Measurements from ENCODE around the gene KIF25. TPM values are rescaled to one million over a fixed set of nuclear protein-coding genes. Genes with fewer than 3 reads are reported as not detected.

The KIF25 gene
- total and polyA plus RNA-seq, 11 donors = 0.11 to 0.29 (median 0.16) TPM; not detected in 5

GRCh38 chr6:167956491-167956890 lies 41.0 kb upstream of the KIF25 start:
- H3K4me1 ChIP-seq = peaks cover 0 to 56% (median 12%) of the 10 kb centered on the region in 12 donors
- peaks cover 0 to 76% (median 15%) of the 10 kb centered on the region in 9 donors for H3K36me3 ChIP-seq
- TF ChIP-seq CTCF (IDR thresholded peaks at IDR 0.05) = no peak
- DNase-seq (no peak), ATAC-seq (peak in 2 of 4 donors; percentile 7 to 43)
- H3K4me3 ChIP-seq = no peak overlapping the region
- H3K9me3 ChIP-seq = no peaks in the 10 kb centered on the region
- WGBS, 4 donors = 81 to 95% (median 85%) methylated on average over 6 of the region's 6 CpGs
- peak overlapping the region in 5 of 12 donors; percentile 5 to 30 (median 18) for H3K27ac ChIP-seq
- H3K27me3 ChIP-seq = no peaks in the 10 kb centered on the region
- intact Hi-C loops (cut with DNase I) = no loop called here

GRCh38 chr6:167956983-167957492 lies 40.4 kb upstream of the KIF25 start:
- intact Hi-C loops (cut with DNase I) = no loop called here
- H3K4me1 ChIP-seq = peaks cover 0 to 59% (median 12%) of the 10 kb centered on the region in 12 donors
- TF ChIP-seq CTCF (IDR thresholded peaks at IDR 0.05) (no peak), POLR2A (IDR thresholded peaks at IDR 0.05) (no peak)
- H3K4me3 ChIP-seq = no peak overlapping the region
- H3K27ac ChIP-seq = peak overlapping the region in 6 of 12 donors; percentile 5 to 30 (median 18)
- 69 to 84% (median 76%) methylated on average over 8 of the region's 8 CpGs for WGBS, 4 donors
- no peaks in the 10 kb centered on the region for H3K27me3 ChIP-seq
- peaks cover 0 to 74% (median 10%) of the 10 kb centered on the region in 9 donors for H3K36me3 ChIP-seq
- ATAC-seq (peak in 3 of 4 donors; percentile 70 to 76 (median 72)), DNase-seq (no peak)
- H3K9me3 ChIP-seq = no peaks in the 10 kb centered on the region

GRCh38 chr6:167957626-167958025 lies 39.8 kb upstream of the KIF25 start:
- H3K36me3 ChIP-seq = peaks cover 0 to 74% (median 8%) of the 10 kb centered on the region in 9 donors
- TF ChIP-seq CTCF (IDR thresholded peaks at IDR 0.05) (no peak), POLR2A (IDR thresholded peaks at IDR 0.05) (no peak)
- no peaks in the 10 kb centered on the region for H3K27me3 ChIP-seq
- peak overlapping the region in 2 of 12 donors; percentile 19 to 30 for H3K27ac ChIP-seq
- DNase-seq = no peak
- H3K4me1 ChIP-seq = peaks cover 0 to 62% (median 14%) of the 10 kb centered on the region in 12 donors
- no peaks in the 10 kb centered on the region for H3K9me3 ChIP-seq
- intact Hi-C loops (cut with DNase I) = no loop called here
- 82 to 89% (median 89%) methylated on average over 5 to 6 of the region's 6 CpGs for WGBS, 4 donors
- ATAC-seq = no peak
- H3K4me3 ChIP-seq = no peak overlapping the region

GRCh38 chr6:167960579-167960978 lies 36.9 kb upstream of the KIF25 start:
- Histone ChIP-seq H3K4me1 (peaks cover 0 to 76% (median 21%) of the 10 kb centered on the region in 12 donors), H3K27me3 (no peaks in the 10 kb centered on the region), H3K4me3 (no peak overlapping the region), H3K36me3 (peaks cover 0 to 72% (median 29%) of the 10 kb centered on the region in 9 donors), H3K9me3 (no peaks in the 10 kb centered on the region), H3K27ac (peak overlapping the region in 2 of 12 donors; percentile 7 to 19)
- DNase-seq (no peak), ATAC-seq (no peak)
- 72 to 82% (median 78%) methylated on average over 5 of the region's 5 CpGs for WGBS, 4 donors
- intact Hi-C loops (cut with DNase I) = no loop called here
- TF ChIP-seq POLR2A (IDR thresholded peaks at IDR 0.05) (no peak), CTCF (IDR thresholded peaks at IDR 0.05) (no peak)

Measured in heart left ventricle (tissue), 16 donors.